Stimulated activated effector memory CD8-positive, alpha-beta T cell treated with anti-CD3 and anti-CD28 coated beads, Interleukin-12 subunit alpha, Interleukin-12 subunit beta, amount 100 ng/mL, for 72 hours (primary cell): ENCODE measurements around the gene IGLL5.

ENCODE experiments used
- ATAC-seq: fragments of 150-1000 bp; cut with Tn5 transposase; 2 replicates; pipeline ENCODE4 v1.10.0; 2021
- DNase-seq, 2 donors: peaks; one replicate each; pipeline ENCODE4 v3.0.0; 2021 to 2022; ENCODE audit warnings: low spot score in 2 of 2
- H3K27ac Mint-ChIP-seq: one replicate; pipeline ENCODE4 v1.8.0; 2022; ENCODE audit warnings: mild to moderate bottlenecking, mixed read lengths
- H3K36me3 Mint-ChIP-seq: one replicate; pipeline ENCODE4 v1.8.0; 2022; ENCODE audit warnings: mild to moderate bottlenecking, mixed read lengths
- H3K4me1 Mint-ChIP-seq: one replicate; pipeline ENCODE4 v1.8.0; 2022; ENCODE audit warnings: mixed read lengths
- H3K4me3 Mint-ChIP-seq: one replicate; pipeline ENCODE4 v1.8.0; 2022; ENCODE audit warnings: mild to moderate bottlenecking, mixed read lengths
- H3K9me3 Mint-ChIP-seq: one replicate; pipeline ENCODE4 v1.8.0; 2022; ENCODE audit warnings: mixed read lengths

IGLL5 gene

GRCh38 chr22:22872722-22873708 is 14.6 kb upstream of the IGLL5 start:
- no peak for ATAC-seq
- no peak for DNase-seq
- Mint-ChIP-seq H3K4me1 (peaks cover 12% of the 10 kb centered on the region), H3K4me3 (no peak overlapping the region), H3K36me3 (no peaks in the 10 kb centered on the region), H3K27ac (no peak overlapping the region), H3K9me3 (peaks cover 3% of the 10 kb centered on the region)

- H3K4me3 Mint-ChIP-seq = no peak overlapping the region
- H3K27ac Mint-ChIP-seq = no peak overlapping the region
- H3K9me3 Mint-ChIP-seq = peaks cover 3% of the 10 kb centered on the region
- ATAC-seq = peak; percentile 55
- no peaks in the 10 kb centered on the region for H3K36me3 Mint-ChIP-seq
- peak; percentile 68 to 79 for DNase-seq
- peaks cover 6% of the 10 kb centered on the region for H3K4me1 Mint-ChIP-seq
Observed at GRCh38 chr22:22877523-22878210, 9.9 kb upstream of the IGLL5 start.

- Mint-ChIP-seq H3K4me1 (peaks cover 6% of the 10 kb centered on the region), H3K4me3 (no peak overlapping the region), H3K36me3 (no peaks in the 10 kb centered on the region), H3K9me3 (peaks cover 3% of the 10 kb centered on the region), H3K27ac (no peak overlapping the region)
- DNase-seq = peak in 1 of 2 donors; percentile 32
- ATAC-seq = no peak
Observed at GRCh38 chr22:22878211-22878570, 9.4 kb upstream of the IGLL5 start.

GRCh38 chr22:22878801-22879674 is 8.6 kb upstream of the IGLL5 start:
- no peak overlapping the region for H3K4me3 Mint-ChIP-seq
- DNase-seq = peak in 1 of 2 donors; percentile 44
- peak overlapping the region; percentile 64 for H3K27ac Mint-ChIP-seq
- peaks cover 3% of the 10 kb centered on the region for H3K9me3 Mint-ChIP-seq
- ATAC-seq = no peak
- H3K4me1 Mint-ChIP-seq = peaks cover 10% of the 10 kb centered on the region
- H3K36me3 Mint-ChIP-seq = no peaks in the 10 kb centered on the region

- Mint-ChIP-seq H3K4me3 (no peak overlapping the region), H3K27ac (peak overlapping the region; percentile 64), H3K9me3 (peaks cover under 1% of the 10 kb centered on the region), H3K36me3 (no peaks in the 10 kb centered on the region), H3K4me1 (peaks cover 17% of the 10 kb centered on the region)
- DNase-seq = no peak
- ATAC-seq = no peak
Observed at GRCh38 chr22:22879675-22880155, 7.9 kb upstream of the IGLL5 start.

- H3K9me3 Mint-ChIP-seq = no peaks in the 10 kb centered on the region
- ATAC-seq (no peak), DNase-seq (peak in 1 of 2 donors; percentile 41)
- no peak overlapping the region for H3K27ac Mint-ChIP-seq
- H3K4me1 Mint-ChIP-seq = peaks cover 24% of the 10 kb centered on the region
- no peaks in the 10 kb centered on the region for H3K36me3 Mint-ChIP-seq
- no peak overlapping the region for H3K4me3 Mint-ChIP-seq
Observed at GRCh38 chr22:22880645-22881044, 7.0 kb upstream of the IGLL5 start.

- no peak for ATAC-seq
- H3K9me3 Mint-ChIP-seq = no peaks in the 10 kb centered on the region
- H3K36me3 Mint-ChIP-seq = no peaks in the 10 kb centered on the region
- H3K27ac Mint-ChIP-seq = no peak overlapping the region
- H3K4me3 Mint-ChIP-seq = no peak overlapping the region
- peaks cover 24% of the 10 kb centered on the region for H3K4me1 Mint-ChIP-seq
- DNase-seq = no peak
Observed at GRCh38 chr22:22881116-22882000, 6.3 kb upstream of the IGLL5 start.

GRCh38 chr22:22882033-22882717 is 5.4 kb upstream of the IGLL5 start:
- ATAC-seq (peak; percentile 31), DNase-seq (peak in 1 of 2 donors; percentile 46)
- peaks cover 24% of the 10 kb centered on the region for H3K4me1 Mint-ChIP-seq
- no peaks in the 10 kb centered on the region for H3K9me3 Mint-ChIP-seq
- H3K4me3 Mint-ChIP-seq = no peak overlapping the region
- no peak overlapping the region for H3K27ac Mint-ChIP-seq
- H3K36me3 Mint-ChIP-seq = no peaks in the 10 kb centered on the region

GRCh38 chr22:22883090-22883727 is 4.4 kb upstream of the IGLL5 start:
- peaks cover 24% of the 10 kb centered on the region for H3K4me1 Mint-ChIP-seq
- no peak overlapping the region for H3K4me3 Mint-ChIP-seq
- H3K9me3 Mint-ChIP-seq = no peaks in the 10 kb centered on the region
- no peaks in the 10 kb centered on the region for H3K36me3 Mint-ChIP-seq
- no peak for ATAC-seq
- H3K27ac Mint-ChIP-seq = peak overlapping the region; percentile 54
- no peak for DNase-seq

GRCh38 chr22:22884010-22884887 is 3.4 kb upstream of the IGLL5 start:
- ATAC-seq = peak; percentile 71
- H3K36me3 Mint-ChIP-seq = no peaks in the 10 kb centered on the region
- peaks cover 24% of the 10 kb centered on the region for H3K4me1 Mint-ChIP-seq
- H3K27ac Mint-ChIP-seq = no peak overlapping the region
- no peak overlapping the region for H3K4me3 Mint-ChIP-seq
- H3K9me3 Mint-ChIP-seq = no peaks in the 10 kb centered on the region
- DNase-seq = peak; percentile 54 to 81

- Mint-ChIP-seq H3K36me3 (no peaks in the 10 kb centered on the region), H3K4me3 (no peak overlapping the region), H3K4me1 (peaks cover 19% of the 10 kb centered on the region), H3K27ac (no peak overlapping the region), H3K9me3 (no peaks in the 10 kb centered on the region)
- peak in 1 of 2 donors; percentile 58 for DNase-seq
- ATAC-seq = peak; percentile 83
Observed at GRCh38 chr22:22884888-22885840, 2.5 kb upstream of the IGLL5 start.

- no peak overlapping the region for H3K4me3 Mint-ChIP-seq
- no peaks in the 10 kb centered on the region for H3K36me3 Mint-ChIP-seq
- H3K27ac Mint-ChIP-seq = no peak overlapping the region
- no peaks in the 10 kb centered on the region for H3K9me3 Mint-ChIP-seq
- ATAC-seq = no peak
- H3K4me1 Mint-ChIP-seq = peaks cover 19% of the 10 kb centered on the region
- DNase-seq = no peak
Observed at GRCh38 chr22:22886546-22886945, 1.1 kb upstream of the IGLL5 start.
